Stimulated activated CD4-positive, alpha-beta T cell treated with anti-CD3 and anti-CD28 coated beads, Interleukin-4, amount 100 ng/mL, for 4 hours (primary cell): ENCODE measurements around the gene SLC25A26.

Experiments used
- DNase-seq, 2 experiments: peaks; one replicate each; pipeline ENCODE4 v3.0.0-alpha.2; 2020

Gene SLC25A26

DNA sequence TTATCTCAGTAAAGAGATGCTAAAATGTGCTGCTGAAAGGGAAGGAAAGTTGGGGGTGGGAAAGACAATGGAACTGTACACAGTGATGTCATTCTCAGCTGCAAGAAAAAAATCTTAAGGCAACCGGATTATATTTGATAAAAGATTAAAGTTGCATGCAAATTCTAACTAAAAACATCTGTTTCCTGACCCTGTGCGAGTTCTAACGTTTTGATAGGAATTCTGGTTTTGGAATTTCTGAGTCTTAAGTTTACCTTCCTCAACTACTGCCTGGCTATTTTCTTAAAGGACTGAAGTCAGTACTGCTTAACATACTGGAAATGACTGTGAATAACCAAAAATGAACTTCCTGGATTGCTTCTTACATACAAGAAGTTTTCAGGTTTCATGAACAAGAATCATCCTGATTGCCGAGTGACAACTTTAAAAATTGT lies 115.5 kb downstream of the SLC25A26 start:
- DNase-seq = no peak

DNA sequence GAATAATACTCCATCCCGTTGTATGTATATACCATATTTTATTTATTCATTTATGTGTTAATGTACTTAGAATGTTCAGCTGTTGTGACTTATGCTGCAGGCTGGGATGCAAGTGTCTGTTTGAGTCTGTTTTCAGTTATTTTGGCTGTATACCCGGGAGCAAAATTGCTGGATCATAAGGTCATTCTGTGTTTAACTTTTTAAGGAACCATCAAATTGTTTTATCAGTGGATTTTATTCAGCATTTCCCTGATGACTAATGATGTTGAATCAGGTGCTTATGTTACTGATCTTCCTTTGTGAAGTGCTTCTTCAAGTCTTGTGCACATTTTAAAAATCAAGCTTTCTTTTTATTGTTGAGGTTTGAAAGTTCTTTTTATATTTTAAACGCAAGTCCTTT lies 118.1 kb downstream of the SLC25A26 start:
- DNase-seq = no peak

DNA sequence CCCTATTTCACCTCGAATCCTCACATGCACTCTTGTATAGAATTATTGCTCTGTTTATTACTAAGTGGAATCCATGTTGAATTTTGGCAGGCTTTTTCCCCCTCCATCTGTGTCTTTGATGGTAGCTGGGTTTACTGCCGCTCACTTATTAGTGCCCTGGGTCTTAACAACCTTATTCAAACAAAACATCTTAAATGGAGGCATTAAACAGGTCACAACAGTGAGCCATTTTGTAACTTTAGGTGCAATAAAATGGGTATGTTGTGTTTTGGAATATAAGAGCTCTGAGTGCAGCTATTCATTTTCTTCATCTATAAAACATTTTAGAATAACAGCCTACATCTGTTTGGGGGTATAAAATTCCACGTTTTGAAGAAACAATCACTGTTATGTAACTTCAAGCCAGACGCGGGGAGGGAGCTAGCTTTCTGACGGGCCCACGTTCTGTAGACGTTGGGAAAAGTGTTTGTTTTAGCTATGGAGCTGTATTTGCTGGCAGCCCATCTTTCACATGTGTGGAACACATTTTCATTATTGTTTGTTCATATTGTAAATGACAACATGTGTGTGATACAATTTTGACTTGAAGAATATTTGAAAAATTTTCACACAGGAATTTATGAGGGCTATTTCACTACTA lies 122.0 kb downstream of the SLC25A26 start:
- no peak for DNase-seq

DNA sequence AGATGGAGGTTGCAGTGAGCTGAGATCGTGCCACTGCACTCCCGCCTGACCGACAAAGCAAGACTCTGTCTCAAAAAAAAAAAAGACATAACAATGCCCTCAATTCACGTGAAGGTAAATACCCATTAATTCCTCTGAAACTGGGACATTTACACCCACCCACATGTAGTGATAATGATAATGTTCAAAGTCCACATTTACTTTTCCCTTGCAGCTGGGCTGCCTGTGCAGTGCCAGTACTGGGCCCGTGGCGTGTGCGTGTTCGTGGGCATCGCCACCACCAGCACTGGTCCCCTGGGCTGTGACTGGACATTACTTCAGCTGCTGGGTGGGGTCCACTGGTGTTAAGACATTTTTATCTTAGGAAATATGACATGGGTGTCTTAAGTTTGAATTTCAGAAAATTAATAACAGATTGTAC lies 123.6 kb downstream of the SLC25A26 start:
- DNase-seq = no peak

DNA sequence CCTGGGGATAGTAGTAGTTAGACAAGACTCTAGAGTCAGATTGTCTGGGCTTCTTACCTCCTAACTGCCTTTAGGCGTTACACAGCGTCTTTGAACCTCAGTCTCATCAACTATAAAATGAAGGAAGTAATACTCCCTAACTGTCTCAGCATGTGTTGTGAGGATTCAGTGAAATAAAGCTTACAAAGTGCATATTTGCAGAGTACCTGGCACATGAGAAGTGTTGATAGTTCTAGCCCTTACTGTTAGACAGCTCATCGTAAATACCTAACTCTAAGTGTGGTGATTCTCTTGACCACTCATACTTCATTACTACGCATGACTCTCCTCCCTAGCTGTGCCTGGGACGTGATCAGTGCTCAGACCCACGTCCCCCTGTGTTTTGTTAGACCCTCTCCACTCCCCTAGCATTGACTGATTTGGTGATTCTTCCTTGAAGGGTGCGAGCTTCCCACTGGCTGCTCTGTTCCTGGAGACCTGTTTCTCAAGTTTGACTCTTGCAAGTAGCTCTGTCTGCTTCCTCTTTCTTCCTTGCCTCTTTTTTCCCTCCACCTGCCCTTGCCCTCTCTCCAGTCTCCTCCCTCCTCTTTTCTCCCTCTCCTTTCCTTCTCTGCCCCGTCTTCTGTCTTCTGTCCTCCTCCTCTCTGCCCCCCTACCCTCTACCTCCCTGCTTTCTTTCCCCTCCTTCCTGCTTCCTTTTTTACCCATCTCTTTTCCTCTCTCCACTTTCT lies 124.2 kb downstream of the SLC25A26 start:
- no peak for DNase-seq

DNA sequence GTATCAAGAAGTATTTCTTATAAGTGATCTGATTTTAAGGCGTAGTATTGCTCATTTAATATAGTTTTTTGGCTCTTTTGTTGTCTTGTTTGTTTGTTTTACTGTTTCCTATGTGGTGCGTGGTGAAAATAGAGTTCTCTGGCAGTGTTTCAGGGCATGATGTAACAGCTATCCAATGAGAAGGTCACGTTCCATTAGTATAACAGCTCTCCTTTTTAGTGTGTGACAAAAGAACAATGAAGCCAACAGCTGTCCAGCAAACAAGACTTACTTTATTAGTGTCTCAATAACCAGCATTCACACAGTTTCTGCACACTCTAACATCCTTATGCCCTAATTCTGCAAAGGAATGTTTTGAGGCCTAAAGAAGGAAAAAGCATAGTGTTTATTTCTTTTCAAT lies 127.9 kb downstream of the SLC25A26 start:
- no peak for DNase-seq

- no peak for DNase-seq
These were observed 129.8 kb downstream of the SLC25A26 start for GRCh38 chr3:66350601-66351000.

- DNase-seq = no peak
These were observed 132.2 kb downstream of the SLC25A26 start for GRCh38 chr3:66353039-66353438.

DNA sequence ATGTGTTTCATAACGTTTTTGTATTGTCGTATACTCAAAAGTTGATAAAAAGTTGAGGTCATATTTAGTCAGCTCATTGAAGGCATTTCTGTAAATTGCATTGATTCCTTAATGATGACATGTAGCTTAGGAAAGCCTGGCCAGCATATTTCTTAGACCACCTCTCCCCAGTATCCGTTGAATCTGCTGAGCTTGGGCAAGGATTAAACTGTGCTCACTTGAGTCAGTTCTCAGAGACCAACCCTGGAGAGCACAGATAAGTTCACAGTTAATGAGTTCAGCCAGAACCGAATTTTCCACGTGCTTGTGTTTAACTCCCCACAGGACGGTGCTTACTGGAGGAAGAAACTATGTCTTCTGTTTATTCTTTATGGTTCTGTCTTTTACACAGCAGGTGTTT lies 132.7 kb downstream of the SLC25A26 start:
- DNase-seq = no peak

GRCh38 chr3:66354001-66354400 lies 133.2 kb downstream of the SLC25A26 start:
- DNase-seq = no peak

DNA sequence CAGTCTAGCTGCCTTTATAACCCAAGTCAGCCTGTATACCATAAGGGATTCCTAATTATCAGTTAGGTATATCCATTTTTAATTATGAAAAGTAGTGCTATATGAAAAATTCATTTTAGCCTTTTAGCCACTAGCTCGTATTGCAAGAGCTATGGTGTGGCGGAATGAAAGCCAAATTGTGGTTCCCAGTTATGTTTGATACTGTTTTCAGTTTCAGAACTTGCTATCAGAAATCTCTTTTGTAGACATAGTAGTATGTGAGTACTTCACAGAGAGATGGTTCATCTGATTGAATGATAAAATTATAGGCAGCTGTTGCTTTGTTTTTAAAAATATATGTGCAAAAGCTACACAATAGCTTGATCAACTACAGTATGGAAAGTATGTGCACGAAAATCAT lies 134.6 kb downstream of the SLC25A26 start:
- DNase-seq = no peak

- DNase-seq = no peak
These were observed 135.2 kb downstream of the SLC25A26 start for GRCh38 chr3:66355997-66356396.

DNA sequence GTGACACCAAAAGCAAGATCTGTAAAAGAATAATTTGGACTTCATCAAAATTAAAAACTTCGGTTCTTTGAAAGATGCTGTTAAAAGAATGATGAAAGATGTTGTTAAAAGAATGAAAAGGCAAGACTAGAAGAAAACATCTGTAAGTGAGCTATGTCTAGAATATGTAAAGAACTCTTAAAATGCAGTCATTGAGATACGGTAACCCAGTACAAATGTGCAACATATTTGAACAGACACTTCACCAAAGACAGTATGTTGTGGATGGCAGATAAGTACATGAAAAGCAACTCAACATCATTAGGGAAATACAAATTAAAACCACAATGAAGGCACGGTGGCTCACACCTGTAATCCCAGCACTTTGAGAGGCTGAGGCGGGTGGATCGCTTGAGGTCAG lies 140.6 kb downstream of the SLC25A26 start:
- no peak for DNase-seq

DNA sequence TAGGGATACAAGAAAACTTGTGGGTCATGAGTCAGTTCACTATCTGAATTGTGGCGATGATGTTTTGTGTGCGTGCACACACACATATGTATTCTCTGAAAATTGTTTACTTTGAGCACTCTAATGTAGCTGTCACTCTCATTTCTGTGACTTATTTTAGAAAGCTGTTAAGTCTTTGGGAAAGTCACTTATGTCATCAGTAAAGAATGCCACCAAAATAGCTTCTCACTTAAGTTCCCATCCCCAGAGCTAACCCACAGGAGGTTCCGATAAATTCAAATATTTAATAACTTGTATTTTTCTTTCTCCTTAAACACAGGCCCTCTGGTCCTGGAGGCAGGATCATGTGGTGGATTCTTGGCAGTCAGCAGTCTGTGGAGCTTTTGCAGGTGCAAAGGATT lies 141.7 kb downstream of the SLC25A26 start:
- no peak for DNase-seq

DNA sequence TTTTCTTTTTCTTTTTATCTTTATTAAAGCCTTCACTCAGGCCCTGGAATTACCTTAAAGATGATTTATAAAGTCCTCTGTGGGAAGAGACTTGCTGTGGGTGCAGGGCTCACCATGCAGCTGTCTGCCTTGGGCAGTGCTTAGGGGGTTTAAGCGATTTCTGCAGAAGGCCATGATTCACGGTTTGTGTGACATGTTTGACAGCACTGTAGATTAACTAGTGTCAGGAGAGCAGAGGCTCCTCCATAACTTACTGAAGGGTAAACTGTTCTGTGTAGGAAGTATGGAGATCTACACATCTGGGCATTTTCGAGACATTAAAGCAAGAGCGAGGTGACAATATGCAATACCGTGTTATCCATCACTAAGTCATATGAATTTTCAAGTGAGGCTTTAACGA lies 142.3 kb downstream of the SLC25A26 start:
- DNase-seq = no peak

DNA sequence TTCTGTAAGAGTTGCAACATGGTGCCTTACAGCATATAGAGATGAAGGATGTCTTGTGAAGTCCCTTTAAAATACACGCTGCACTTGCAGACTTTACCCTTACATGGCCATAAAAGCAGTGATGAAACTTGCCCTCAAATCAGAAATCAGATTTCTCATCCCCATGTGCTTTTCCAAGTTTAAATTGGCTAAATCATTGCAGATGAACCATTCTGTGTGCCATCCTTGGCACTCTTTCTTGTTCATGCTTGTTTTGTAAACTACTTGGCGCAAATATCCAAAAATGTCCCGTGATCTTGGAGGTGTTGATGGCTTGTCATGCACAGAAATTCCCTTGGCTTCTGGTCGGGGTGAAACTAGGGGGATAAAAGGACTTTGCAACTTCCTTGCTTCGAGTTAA lies 144.3 kb downstream of the SLC25A26 start:
- DNase-seq = no peak

GRCh38 chr3:66366747-66367146 lies 145.9 kb downstream of the SLC25A26 start:
- no peak for DNase-seq

DNA sequence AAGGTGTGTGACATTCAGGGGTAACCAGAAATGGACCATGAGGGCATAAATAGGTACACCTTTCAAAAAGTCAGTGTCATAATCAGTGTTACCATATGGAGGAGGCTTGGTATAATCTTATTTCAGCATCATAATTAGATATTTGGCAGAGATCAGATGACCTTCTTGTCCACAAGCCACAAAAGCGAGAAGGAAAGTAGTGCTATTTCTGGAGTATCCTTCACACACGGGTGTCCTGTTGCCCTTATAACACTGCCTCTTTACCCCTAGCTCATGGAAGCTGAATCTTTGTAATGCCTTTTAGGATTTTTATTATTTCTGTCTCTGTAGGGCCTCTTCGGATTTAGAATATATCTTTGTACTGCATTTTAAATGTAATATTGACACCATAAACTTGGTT lies 147.2 kb downstream of the SLC25A26 start:
- DNase-seq = no peak

DNA sequence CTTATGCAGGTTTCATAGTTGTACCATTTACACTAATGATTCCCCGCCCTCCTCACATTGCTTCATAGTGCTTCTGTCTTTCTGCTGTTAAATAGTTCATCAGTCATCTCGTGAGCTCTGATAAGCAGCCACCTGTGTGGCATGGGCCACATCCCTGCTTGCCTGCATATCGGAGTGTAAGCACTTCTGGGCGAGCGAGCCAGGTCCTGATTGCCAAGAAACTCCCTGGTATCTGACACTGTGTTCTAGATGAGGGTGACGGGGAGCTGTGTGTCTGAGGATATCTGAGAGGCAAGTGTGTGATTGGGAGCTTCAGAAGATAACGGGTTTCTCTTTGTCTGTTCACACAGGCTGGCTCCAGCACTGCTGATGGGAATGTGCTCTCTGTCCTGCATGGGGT lies 149.4 kb downstream of the SLC25A26 start:
- DNase-seq = no peak

DNA sequence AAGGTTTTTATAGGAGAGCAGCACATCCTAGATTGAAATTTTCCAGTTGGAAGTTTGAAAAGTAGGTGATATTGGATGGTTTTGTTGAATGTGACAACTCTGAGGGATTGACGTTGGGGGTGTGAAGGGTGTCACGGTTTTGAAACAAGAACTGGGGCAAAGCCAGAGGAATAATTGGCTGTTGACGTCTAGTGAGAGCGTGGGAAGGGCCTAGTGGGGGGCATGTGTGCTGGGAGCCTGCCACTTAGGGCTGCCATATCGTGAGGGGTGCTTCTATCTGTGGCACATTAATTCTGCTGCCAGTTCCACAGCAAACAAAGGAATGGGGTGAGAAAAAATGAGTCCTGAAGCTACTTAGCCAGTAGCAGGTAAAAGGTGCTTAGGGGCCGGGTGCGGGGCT lies 150.6 kb downstream of the SLC25A26 start:
- DNase-seq = no peak

- DNase-seq = no peak
These were observed 152.0 kb downstream of the SLC25A26 start for GRCh38 chr3:66372681-66373350.

DNA sequence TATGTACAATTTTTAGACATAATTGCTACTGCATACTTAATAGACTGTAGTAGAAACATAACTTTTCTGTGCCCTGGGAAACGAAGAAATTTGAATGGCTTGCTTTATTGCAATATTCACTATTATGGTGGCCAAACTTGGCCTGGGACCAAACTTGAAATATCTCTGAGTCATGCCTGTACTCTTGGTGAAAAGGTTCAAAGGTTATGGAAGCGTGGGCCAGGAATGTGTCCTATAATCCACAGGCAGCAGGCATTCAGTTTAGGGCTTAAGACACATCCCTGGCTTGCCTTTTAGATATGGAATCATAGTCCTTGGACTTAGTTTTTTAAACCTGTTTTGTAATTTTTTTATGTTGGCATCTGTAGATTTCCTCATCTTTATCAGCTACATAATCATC lies 155.8 kb downstream of the SLC25A26 start:
- DNase-seq = no peak

DNA sequence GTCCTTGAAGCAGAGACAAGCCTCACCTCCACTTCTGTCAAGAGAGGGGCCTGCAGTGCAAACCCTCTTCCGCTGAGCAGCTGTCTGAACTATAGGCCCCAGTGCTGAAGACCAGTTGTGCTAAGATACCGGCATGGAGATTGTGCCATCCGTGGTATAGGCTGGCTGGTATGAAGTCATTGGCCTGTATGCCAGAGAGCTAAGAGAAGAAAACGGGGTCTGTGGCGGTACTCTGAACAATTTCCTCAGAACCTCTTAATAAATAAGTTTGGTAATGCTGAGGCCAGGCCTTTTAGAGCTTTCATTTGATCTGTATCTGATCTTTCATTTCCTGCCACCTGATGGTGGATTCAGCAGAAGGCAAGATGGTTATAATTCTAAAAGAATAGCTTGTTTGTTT lies 157.0 kb downstream of the SLC25A26 start:
- no peak for DNase-seq

DNA sequence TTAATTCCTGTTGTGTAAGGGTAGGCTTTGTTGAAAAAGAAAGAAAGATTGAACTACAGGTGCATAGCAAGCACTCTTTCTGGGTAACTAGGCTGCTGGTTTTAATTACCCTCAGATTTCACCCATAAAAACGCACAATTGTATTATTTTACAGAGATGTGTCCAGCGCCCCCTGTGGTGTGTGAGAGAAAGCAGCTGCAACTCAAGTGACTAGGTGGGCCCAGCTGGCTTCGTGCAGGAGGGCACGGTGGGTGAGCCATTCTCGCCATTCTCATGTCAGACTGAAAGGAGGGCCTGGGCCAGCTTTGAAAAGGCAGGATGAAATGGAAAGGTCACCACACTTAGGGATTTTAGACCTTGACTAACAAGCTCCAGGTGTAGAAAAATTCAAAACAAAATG lies 157.5 kb downstream of the SLC25A26 start:
- DNase-seq = peak in 1 of 2 experiments; percentile 19
